NOMO-1 treated with DMSO at 0.1 percent for 48 hours (cell line): ENCODE results near the gene UBL4B.
"Not testable (repeated sequence)": the region's sequence is repeated elsewhere in the genome, so short reads cannot be mapped to it uniquely, and the experiment has no call there.

Source experiments
- DNase-seq: peaks from one replicate; lab custom pipeline; 2025; ENCODE audit not compliant: unreplicated experiment; lab: John Stamatoyannopoulos, UW

Gene UBL4B, protein sequence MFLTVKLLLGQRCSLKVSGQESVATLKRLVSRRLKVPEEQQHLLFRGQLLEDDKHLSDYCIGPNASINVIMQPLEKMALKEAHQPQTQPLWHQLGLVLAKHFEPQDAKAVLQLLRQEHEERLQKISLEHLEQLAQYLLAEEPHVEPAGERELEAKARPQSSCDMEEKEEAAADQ

DNA sequence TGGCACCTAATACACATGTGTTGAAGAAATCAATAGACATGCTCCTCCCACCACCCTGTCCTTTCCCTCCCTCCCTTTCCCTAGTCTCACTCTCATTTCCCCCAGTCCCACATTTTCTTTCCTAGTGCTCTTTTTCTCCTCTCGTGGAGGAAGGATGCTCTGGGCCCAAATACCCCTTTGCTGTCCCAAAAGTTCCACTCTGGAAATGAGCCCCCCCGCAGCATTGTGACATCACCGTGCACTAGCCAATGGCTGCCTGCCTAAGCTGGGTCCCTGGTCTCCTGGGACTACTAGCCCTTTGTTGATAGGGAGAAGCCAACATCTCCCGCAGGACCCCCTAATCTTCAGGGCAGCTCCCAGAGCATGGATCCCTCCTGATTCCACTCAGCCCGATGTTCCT, at the start of gene UBL4B:
UBL4B (plus strand) TSS at position 301 of the 400 bp plus-strand sequence; CDS start at position 393, 92 bp downstream.
- no peak for DNase-seq

DNA sequence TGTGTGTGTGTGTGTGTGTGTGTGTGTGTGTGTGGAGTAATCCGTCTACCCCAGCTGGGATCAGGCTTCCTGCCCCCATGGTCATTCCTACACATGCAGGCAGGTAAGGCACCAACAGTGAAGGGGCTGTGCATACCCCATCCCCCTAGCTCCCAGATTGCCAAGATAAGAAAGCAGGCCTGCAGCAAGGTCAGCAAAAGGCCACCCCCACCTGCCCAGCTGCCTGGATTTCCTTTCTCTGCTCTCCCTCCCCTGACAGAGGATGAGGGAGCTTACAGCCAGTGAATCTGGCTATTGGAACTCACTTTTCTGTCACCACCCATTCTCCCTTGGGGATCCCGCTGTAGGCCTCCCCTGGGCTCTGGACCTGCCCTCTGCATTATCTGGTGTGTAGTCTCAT, 49.6 kb upstream of the UBL4B start:
- DNase-seq, result no peak

DNA sequence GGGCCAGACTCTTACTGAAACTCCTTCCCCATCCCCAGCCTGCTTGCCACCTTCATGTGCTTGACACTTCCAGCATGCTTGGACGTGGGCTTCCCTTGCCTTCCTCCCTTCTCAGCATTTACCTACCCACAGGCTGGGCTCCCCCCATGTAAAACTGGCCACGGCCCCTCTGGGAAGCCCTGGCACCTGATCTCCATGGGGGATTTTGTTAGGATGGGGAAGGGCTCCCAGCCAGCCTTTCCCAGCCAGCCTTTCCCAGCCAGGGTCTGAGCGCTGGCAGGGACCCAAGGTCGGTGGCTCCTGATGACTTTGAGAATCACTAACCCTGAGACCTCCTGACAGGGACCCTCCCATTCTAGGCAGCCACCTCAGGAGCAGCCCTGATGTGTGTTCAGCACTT, 48.5 kb upstream of the UBL4B start:
- no peak for DNase-seq

DNA sequence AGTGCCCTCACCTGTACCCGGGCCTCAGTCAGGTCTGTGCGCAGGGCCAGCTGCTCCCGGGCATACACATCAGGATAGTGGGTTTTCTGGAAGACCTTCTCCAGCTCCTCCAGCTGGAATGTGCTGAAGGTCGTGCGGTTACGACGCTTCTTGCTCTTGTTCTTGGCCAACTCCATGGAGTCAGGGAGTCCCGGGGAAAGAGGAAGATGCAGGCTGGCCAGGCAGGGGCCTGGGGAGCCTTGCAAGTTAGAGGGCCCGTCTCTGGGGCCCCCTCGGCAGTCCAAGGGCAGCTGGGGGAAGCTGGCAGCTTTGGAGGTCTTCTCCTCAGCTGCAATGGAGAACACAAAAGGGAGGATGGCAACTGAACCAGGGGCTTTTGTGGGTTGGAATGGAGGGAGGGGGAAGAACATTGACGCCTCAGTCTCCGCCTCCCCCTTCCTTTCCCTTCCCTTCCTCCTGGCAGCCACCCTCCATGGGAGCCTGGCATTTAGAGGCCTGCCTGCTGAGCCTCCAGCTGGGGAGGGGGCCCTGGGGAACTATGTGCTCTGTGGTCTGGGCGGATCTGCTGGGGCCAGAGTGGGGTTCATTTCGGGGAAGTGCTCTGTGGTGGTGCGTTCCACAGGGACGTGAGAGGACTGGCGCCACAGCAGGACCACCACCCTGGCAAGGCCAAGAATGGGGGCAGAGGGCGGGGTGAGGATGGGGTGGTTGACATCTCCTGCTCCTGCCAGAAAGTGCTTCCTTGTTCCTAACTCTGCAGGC, 47.5 kb upstream of the UBL4B start:
- no peak for DNase-seq

DNA sequence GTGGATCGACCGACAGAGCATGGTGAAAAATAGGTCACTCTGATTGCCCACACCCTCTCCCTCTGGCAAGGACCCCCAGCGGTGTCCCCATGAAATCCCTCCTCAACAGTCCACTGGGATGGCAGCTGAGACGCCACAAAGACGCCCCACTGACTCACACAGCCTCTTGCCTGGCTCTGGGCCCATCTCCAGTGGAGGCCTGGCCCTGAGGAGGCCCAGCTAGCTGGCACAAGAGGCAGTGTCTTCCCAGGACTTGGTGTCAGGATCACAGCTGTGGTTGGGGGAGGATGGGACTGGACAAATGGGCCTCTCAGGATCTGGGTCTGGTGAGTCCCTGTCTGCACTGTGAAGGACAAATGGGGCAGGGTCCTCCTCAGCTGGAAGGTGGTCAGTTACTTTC, 46.4 kb upstream of the UBL4B start:
- no peak for DNase-seq

DNA sequence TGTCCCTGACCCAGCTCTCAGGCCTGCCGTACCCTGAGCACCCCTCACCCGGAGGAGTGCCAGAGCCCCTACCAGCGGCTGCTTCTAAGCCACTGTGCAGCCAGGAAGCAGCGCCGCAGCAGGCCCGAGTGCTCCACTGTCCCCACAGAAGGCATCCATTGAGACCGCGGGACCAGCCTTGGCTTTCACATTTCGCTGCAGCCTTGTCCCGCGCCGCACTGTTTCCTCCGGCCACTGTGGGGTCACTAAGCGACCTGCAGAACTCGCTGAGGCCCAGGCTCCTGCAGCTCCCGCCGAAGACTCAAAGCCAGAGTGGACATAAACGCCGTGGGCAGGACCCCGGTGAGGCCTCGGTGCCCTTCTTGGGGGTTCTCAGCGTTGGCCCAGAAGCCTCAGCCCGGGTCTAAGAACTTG, 44.8 kb upstream of the UBL4B start:
- no peak for DNase-seq

DNA sequence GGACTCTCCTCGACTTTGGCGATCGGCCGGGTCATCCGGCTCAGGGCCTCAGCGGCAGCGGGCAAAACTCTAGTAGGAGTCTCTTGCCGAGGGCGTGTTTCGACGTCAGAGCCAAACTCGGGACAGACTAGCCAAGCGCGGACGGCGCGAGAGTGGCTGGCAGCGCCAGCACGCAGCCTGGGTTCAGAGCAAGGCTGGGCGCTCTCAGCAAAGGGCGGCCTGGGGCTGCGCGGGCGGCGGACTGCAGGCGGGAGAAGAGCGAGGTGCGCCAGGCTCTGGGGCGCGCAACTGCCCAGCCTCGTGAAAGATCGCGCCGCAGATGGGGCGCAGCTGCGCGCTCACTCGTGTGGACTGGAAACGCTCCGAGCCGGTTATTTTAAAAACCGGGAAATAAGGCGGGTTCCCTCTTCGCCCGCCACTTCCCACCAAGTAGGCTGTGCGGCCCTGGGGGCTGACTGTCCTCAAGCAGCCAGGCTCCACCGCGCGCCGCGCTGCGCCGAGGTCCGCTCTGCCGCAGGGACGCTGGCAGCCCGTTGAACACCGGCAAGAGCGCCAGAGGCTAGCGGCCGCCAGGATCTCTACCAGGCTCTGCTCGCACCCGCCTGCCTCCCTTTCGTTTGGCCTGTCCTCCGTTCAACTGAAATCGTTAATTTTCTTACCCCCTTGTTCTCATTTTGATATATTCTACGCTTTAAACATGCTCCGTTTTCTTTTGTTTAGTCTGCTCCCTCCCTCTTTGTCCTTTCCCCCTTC, 44.2 kb upstream of the UBL4B start:
- DNase-seq, result no peak

DNA sequence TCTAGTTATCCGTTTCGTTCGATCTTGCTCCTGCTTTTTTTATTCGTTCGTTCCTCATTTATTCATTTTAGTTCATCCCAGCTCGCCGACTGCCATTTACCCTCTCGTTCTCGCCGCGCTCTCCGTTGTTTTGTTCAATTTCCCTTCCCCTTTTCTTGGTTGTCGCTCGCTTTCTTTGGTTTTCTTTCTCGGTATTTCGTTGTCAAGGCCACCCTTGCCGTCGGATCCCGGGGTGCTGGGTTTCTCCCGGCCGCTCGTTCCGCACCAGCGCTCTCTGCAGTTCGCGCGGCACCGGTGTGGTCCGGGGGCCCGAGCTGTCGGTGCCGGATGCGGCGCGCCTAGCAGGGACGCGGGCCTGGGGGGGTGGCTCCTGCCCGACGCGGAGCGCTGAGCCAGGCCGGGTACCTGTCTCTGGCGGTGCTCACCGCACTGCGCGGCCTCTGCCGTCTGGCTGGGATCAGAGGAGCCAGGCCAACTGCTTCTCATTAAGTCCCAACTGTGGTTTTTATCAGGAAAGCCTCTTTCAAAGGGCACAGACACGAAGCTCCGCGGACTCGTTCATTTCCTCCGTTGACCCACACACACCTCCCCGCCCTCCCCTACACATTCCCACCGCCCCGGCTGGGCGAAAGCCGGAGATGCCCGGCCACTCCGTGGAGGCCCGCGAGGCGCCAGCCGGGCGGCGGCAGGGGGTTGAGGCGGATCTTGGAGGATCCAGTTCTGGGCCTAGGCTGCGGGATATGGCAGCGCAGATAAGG, 43.4 kb upstream of the UBL4B start:
- DNase-seq, result peak; percentile 53

DNA sequence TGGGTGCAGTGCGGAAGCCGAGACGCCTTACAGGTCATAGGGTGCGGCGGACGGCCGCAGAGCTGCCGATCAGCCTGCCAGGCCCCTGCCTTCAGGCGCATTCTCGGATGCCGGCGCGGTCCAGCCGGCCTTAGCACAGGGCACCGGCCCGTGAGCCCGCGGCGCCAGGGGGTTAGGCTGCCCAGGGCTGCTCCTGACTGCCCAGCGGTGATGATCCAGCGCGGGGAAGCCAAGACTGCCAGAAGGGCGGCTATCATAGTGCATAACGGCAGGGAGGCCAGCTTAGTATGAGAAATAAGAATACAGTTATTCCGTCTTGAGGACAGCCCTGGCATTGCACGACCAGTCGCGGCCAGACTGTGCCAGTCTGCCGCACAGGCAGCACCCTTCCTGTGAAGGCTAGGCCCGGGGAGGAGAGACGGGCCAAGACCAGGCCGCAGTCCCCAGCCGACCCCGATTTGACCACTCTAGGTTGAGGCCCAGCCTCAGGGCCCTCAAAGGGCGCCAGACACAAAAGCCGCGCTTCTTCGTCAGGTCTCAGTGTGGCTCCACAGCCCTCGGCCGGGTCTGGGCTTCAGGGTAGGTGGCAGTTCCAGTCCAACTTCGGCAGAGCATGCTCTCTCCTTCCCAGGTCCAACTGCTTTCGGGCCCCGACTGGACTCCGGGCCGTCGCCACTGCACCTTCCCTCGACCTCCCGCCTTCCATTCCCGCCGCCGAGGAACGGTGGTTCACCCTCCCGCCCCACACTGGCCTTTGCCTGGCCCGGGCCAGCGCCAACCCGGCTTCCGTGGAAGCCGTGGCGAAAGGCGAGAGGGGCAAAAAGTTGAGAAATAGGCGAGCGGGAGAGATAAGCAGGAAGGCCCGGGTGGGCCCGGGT, 42.6 kb upstream of the UBL4B start:
- DNase-seq, result no peak

DNA sequence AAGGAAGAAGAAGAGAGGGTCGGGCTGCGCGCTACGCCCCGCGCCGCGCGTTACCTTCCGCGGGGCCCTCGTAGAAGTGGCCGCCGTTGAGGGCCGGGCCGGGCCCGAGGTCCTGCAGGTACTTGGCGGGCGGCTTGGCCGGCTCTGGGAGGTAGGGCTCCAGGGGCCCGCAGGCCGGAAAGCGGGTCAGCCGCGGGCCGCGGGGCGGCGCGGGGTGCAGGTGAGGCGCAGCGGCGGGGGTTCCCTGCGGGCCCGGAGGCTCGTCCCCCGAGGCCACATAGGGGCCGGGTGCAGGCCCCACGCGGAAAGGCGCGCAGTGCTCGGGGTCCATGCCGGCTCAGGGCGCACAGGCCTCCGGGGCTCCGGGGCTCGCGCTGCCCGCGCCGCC, 42.0 kb upstream of the UBL4B start:
- DNase-seq, result no peak

DNA sequence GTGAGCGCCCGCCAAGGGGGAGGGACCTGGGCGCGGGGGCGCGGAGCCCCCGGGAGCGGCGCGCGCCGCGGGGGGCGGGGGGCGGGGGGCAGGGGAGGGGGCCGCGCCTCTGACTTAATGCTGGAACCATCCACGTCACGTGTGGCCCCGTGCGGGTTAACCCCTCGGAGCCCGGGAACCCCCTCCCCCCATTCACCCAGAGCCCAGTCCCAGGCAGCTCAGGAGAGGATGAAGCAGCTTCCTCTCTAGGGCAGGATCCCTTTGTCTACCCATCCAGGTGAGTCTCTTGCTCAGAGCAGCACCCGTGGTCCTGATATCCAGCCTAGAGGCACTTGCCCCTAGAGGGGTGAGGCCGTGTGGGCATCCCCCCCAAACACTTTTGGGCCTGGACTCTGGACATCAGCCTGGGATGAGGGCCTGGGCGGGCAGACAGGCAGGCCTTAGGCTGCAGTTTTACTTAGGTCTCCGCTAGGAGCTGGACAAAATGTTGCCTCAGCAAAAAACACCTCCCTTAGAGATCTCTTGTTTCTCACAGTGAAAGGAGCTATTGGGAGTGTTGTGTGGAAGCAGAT, 41.5 kb upstream of the UBL4B start, which contains the start of gene ALX3:
ALX3 (minus strand) TSS at position 2 of the 572 bp plus-strand sequence. CDS start 60 bp downstream, outside the sequence.
- DNase-seq, result no peak

DNA sequence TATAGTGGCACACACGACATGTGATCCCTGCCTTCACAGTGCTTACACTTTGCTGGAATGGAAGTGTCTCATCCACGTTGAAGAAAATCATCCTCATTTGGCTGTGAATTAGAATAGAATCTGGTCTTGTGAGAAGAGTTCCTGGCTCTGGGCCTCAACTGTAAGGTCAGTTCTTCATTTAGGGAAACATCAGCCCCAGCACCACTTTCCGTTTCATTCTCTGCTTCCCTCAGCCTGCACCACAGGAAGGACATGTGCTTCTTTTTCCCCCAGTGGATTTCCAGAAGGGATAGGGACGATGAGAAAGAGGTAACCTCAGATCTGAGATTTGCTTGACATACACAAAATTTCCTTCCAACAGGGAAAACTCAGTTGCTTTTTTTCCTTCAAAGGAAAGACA, 38.1 kb upstream of the UBL4B start:
- no peak for DNase-seq

DNA sequence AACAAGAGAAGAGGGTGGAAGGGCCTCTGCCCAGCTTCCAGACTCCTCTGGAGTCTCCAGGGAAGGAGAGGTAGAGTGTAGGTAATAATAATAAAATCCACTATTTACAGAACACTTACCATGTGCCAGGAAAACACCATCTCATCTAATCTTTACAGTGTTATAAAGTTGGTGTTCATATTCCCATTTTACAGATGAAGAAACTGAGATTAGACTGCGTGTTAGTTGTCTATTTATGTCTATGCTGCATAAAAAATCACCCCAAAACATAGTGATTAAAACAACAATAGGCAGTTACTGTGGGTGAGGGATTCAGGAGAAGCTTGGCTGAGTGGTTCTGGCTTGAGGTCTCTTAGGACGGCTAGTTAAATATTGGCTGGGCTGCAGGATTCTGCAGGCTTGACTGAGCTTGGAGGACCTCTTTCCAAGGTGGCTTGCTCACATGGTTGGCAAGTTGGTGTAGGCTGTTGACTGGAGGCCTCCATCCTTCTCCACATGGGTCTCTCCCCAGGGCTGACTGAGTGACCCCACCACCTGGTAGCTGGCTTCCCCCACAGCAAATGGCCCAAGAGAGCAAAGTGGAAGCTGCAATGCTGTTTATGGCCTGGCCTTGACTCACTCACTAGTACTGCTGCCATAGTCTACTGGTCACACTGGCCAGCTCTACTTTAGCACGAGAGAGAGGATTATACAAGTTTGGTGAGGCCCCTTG, 35.3 kb upstream of the UBL4B start:
- DNase-seq, result no peak

DNA sequence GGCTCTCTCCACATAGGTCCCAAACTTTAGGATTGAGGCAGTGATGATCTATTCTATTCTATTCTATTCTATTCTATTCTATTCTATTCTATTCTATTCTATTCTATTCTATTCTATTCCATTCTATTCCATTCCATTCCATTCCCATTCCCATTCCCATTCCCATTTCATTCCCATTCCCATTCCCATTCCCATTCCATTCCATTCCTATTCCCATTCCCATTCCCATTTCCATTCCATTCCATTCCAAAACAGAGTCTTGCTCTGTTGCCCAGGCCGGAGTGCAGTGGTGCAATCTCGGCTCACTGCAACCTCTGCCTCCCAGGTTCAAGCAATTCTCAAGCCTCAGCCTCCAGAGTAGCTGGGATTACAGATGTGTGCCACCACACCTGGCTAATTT, 32.2 kb upstream of the UBL4B start:
- DNase-seq, result not testable (repeated sequence)

DNA sequence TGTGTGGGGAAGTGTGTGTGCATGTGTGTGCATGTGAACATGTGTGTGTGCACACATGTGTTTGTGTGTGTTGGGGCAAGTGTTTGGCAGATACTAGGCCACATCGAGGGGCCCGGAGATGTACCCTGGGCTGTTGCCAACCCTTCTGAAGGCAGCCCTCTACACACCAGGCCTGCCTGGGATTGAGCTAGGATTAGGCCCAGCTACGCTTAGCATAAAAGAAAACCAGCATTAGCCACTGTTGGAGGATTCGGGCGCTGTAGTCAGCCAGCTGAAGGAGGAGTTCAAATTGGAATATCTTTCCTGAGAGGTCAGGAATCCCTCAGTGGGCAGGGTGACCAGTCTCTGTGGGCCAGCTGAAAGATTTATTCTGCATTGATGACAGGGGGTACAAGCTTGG, 31.2 kb upstream of the UBL4B start:
- DNase-seq, result no peak

DNA sequence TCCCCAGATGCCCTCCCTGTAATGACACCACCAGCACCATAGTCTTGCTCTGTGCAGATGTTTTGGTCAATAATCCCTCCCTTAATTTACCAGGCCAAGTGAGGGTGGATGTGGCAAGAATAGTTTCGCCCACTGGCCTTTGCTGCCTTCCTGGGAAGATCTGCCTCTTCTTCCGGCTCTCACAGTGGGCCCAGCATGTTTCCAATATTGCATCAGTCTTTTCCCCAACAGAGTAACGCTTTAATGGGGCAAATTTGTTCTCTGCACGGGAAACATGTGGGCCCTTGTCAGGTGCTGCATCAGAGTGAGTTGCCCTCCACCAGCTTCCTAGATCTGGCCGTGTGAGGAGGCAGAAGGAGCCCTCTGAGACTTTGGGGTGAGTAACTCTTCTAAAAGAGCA, 29.8 kb upstream of the UBL4B start:
- no peak for DNase-seq

DNA sequence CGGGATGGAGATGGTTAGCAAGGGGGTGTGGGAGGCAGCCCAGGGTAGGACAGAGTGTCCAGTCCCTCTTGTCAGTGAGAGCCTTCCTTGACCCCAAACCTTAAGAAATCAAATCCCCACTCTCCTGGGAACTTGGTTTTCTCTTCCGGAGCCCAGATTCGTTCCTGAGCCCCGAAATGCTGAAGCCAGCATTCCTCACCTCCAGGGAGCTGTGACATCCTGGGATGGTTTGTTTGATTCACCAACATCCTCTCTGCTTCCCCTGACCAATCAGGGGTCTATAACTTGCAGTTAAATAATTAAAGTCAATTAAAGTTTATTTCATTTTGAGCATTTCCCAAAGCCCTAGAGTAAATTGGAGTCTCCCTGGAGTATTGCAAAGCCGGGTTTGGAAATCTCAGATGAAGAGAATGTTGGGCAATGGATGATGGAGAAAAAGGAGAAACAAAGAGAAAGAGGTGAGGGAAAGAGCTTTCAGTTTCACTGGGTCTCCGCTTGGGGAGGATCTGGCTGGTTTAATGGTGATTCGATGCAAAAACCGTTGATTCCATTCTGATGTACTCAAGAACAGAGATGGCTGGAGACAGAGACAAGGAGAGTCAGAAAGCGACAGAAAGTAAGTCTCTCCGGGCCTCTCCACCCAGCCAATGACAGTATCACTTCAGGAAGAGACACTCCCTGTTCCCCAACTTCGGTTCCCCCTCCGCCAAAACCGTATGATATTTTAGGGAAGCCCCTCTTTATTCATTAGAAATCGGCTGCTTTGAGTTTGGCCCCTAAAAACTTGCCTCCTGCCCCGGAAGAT, 29.0 kb upstream of the UBL4B start:
- DNase-seq, result peak; percentile 23

DNA sequence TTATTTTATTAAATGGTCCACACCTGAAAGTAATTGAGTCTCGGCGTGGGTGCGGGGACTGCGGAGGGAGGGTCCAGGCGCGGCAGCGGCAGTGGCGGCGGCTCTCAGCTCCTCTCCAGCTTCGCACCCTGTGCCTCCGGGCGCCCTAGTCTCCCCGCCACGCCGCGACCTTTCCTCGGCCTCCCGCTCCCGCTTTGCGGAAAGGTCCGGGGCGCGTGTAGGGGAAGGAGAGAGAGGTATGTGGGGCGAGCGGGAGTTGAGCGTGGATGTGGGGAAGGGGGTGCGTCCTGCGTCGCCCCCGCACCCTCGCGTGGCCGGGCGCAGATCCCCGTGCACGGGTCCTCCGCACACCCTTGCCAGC, 28.4 kb upstream of the UBL4B start:
- DNase-seq, result no peak
